HepG2 (cell line): ENCODE data around the gene TMEM38A. TPM values are rescaled to one million over a fixed set of nuclear protein-coding genes. Genes with fewer than 3 reads are reported as not detected.

ENCODE experiments used
- ATAC-seq: fragments of 200-7000 bp; cut with Tn5 transposase; 3 replicates; pipeline ENCODE4 v1.9.1; 2020; ENCODE audit warnings: mild to moderate bottlenecking, moderate library complexity
- BruUV-seq: library from RNA; stranded (reverse); fragments of 400-500 nt; replicated peaks from 2 replicates; lab custom pipeline; 2021; lab: Mats Ljungman, UMichigan
- CTCF ChIA-PET: fragments of 300-600 bp; formaldehyde crosslinking; extraction: SDS; loops from one replicate; lab custom pipeline; 2021; ENCODE audit warnings: low total read pairs, inconsistent platforms, low intra/inter-chr PET ratio; lab: Yijun Ruan, JAX
- POLR2A ChIA-PET: fragments of 350-600 bp; sonication (Branson Sonifier 250); formaldehyde crosslinking; loops from one replicate; lab custom pipeline; 2020; ENCODE audit warnings: antibody characterized with exemption, inconsistent platforms; lab: Yijun Ruan, JAX
- DNase-seq: peaks from one replicate; pipeline ENCODE4 v3.0.0-alpha.2; 2015; ENCODE audit warnings: low spot score
- FAIRE-seq: peaks from 3 replicates; lab custom pipeline; 2011; peaks lifted over from hg19 to GRCh38; lab: Jason Lieb, UNC
- H2AFZ ChIP-seq: one replicate; pipeline ENCODE4 v1.6.1; 2011; ENCODE audit warnings: low read length, inconsistent platforms
- H3K27ac ChIP-seq: fragments of 300-600 bp; 3 replicates; pipeline ENCODE4 v1.8.0; 2011; ENCODE audit warnings: mixed run types, mild to moderate bottlenecking, mixed read lengths, low read length, inconsistent platforms; ENCODE audit not compliant: insufficient read depth; ENCODE audit errors: extremely low read length
- H3K27me3 ChIP-seq, 2 experiments: fragments of 200-600 bp in 1 of 2; 2 replicates in 1 of 2; 3 replicates in 1 of 2; pipeline versions ENCODE4 v1.6.0 to v1.8.0; 2011; ENCODE audit warnings: low read length in 2 of 2, mild to moderate bottlenecking in 2 of 2, moderate library complexity in 2 of 2, inconsistent platforms in 1 of 2; ENCODE audit not compliant: insufficient read depth in 2 of 2, control insufficient read depth in 1 of 2
- H3K36me3 ChIP-seq, 2 experiments: fragments of 200-600 bp in 1 of 2; replicated peaks in 1 of 2; 2 replicates in 1 of 2; 3 replicates in 1 of 2; pipeline versions ENCODE4 v1.5.1 to v1.8.0; 2011; ENCODE audit warnings: low read length in 2 of 2, inconsistent platforms in 1 of 2; ENCODE audit not compliant: insufficient read depth in 2 of 2, control insufficient read depth in 1 of 2
- H3K4me1 ChIP-seq: 2 replicates; pipeline ENCODE4 v1.5.1; 2012; ENCODE audit warnings: low read length, inconsistent platforms; ENCODE audit not compliant: insufficient read depth
- H3K4me2 ChIP-seq: 2 replicates; pipeline ENCODE4 v1.6.0; 2011; ENCODE audit warnings: low read depth, low read length, inconsistent platforms
- H3K4me3 ChIP-seq, 3 experiments: fragments of 200-600 bp in 1 of 3; sonication (generic), shearing (Covaris generic) in 1 of 3; replicated peaks in 1 of 3; 2 replicates each; pipeline ENCODE4 v1.5.1; 2011 to 2016; ENCODE audit warnings: low read length in 3 of 3, inconsistent platforms in 2 of 3, low read depth in 2 of 3, mild to moderate bottlenecking in 2 of 3, control low read depth in 1 of 3, mixed read lengths in 1 of 3; ENCODE audit not compliant: insufficient read depth in 1 of 3
- H3K79me2 ChIP-seq: one replicate; pipeline ENCODE4 v1.6.1; 2011; ENCODE audit warnings: low read length, inconsistent platforms; ENCODE audit not compliant: insufficient read depth
- H3K9ac ChIP-seq: 2 replicates; pipeline ENCODE4 v1.6.0; 2011; ENCODE audit warnings: mild to moderate bottlenecking, low read depth, low read length, inconsistent platforms; ENCODE audit not compliant: insufficient read depth
- H3K9me3 ChIP-seq: 2 replicates; pipeline ENCODE4 v1.5.1; 2012; ENCODE audit warnings: mild to moderate bottlenecking, low read length
- H4K20me1 ChIP-seq: 2 replicates; pipeline ENCODE4 v1.6.0; 2011; ENCODE audit warnings: inconsistent platforms, mild to moderate bottlenecking, low read length, moderate library complexity; ENCODE audit not compliant: insufficient read depth
- CCDC6 ChIP-seq: sonication (generic); formaldehyde crosslinking; IDR thresholded peaks from 2 replicates; pipeline ENCODE4 v1.8.1; 2022; ENCODE audit warnings: mild to moderate bottlenecking, missing genetic modification reagents, moderate library complexity
- GZF1 ChIP-seq: sonication (generic); formaldehyde crosslinking; IDR thresholded peaks from 2 replicates; pipeline ENCODE4 v1.5.1; 2020; ENCODE audit warnings: mild to moderate bottlenecking, missing genetic modification reagents
- MAFF ChIP-seq: IDR thresholded peaks from 2 replicates; pipeline ENCODE4 v1.6.1; 2011; ENCODE audit warnings: low read depth, low read length, improper control_type of control experiment
- MAFK ChIP-seq, 2 experiments: IDR thresholded peaks in 1 of 2; conservative IDR thresholded peaks in 1 of 2; 2 replicates each; pipeline ENCODE4 v1.6.1; 2011; ENCODE audit warnings: improper control_type of control experiment in 2 of 2, low read length in 2 of 2
- SIX4 ChIP-seq: sonication (generic); formaldehyde crosslinking; IDR thresholded peaks from 2 replicates; pipeline ENCODE4 v1.4.0; 2020; ENCODE audit warnings: missing genetic modification reagents
- TOE1 ChIP-seq: sonication (generic); formaldehyde crosslinking; IDR thresholded peaks from 2 replicates; pipeline ENCODE4 v1.4.0; 2020; ENCODE audit warnings: mild to moderate bottlenecking, missing genetic modification reagents
- ZNF280D ChIP-seq: sonication (generic); formaldehyde crosslinking; IDR thresholded peaks from 2 replicates; pipeline ENCODE4 v1.5.1; 2020; ENCODE audit warnings: mild to moderate bottlenecking, missing genetic modification reagents
- ZNF496 ChIP-seq: sonication (generic); formaldehyde crosslinking; IDR thresholded peaks from 2 replicates; pipeline ENCODE4 v1.8.1; 2023; ENCODE audit warnings: mild to moderate bottlenecking, moderate library complexity, missing genetic modification reagents; ENCODE audit not compliant: insufficient replicate concordance
- ZNF768 ChIP-seq: sonication (generic); formaldehyde crosslinking; IDR thresholded peaks from 2 replicates; pipeline ENCODE4 v1.4.0; 2020; ENCODE audit warnings: missing genetic modification reagents
- ZNF790 ChIP-seq: sonication (generic); formaldehyde crosslinking; IDR thresholded peaks from 2 replicates; pipeline ENCODE4 v1.8.0; 2022; ENCODE audit warnings: missing genetic modification reagents, mild to moderate bottlenecking, borderline replicate concordance
- WGBS: methylation state at CpG from one replicate; pipeline ENCODE4 v1.1.6; 2017; ENCODE audit warnings: low lambda C conversion rate; 5-methylcytosine and 5-hydroxymethylcytosine counted together
- in situ Hi-C: cut with HindIII; loops from 2 replicates; pipeline ENCODE4 v1.10.0; 2017; ENCODE audit warnings: low pct_unique_long_range_greater_than_20kb; ENCODE audit not compliant: extremely low pct_ligation_motif_present
- intact Hi-C: fragments of 100-400 bp; cut with micrococcal nuclease; formaldehyde crosslinking; loops from one replicate; pipeline ENCODE4 v1.10.0; 2022; ENCODE audit not compliant: unreplicated experiment
- polyA plus RNA-seq, 8 experiments: library from polyadenylated mRNA; depleted of rRNA in 3 of 8; stranded (reverse) in 7 of 8; unstranded in 1 of 8; fragments of >200 nt; fragmentation: Illumina TruSeq in 4 of 8; extraction: Trizol in 4 of 8; gene quantifications; 2 replicates each; pipeline versions ENCODE4 v1.2.1 to v1.2.3, GENCODE V29; 2011 to 2016; ENCODE audit warnings: low read depth in 4 of 8, missing spikeins in 1 of 8, mixed read lengths in 1 of 8; ENCODE audit not compliant: insufficient read depth in 1 of 8
- total RNA-seq, 5 experiments: library from RNA; depleted of rRNA; stranded (reverse); fragments of >200 nt; fragmentation: Illumina TruSeq; extraction: Trizol; gene quantifications; 2 replicates each; pipeline ENCODE4 v1.2.3, GENCODE V29; 2016; ENCODE audit warnings: low read depth in 1 of 5

Gene TMEM38A
- total and polyA plus RNA-seq, 2 of the 13 experiments (the other 11 are each of a cell fraction or from before 2014, with no cell fraction given), result 4.8 to 6.8 TPM

- no peak overlapping the region for H3K4me2 ChIP-seq
- no peaks in the 10 kb centered on the region for H3K27me3 ChIP-seq
- in situ Hi-C loops (no loop called here), intact Hi-C loops (no loop called here)
- WGBS, result 78% methylated on average over 3 of the region's 3 CpGs
- ATAC-seq (no peak), DNase-seq (no peak), FAIRE-seq (no peak)
- no peak overlapping the region for H2AFZ ChIP-seq
- no peak overlapping the region for H3K4me3 ChIP-seq
- ChIA-PET POLR2A (no interaction called here), CTCF (no interaction called here)
- no peak overlapping the region for H3K9ac ChIP-seq
- H3K27ac ChIP-seq, result no peak overlapping the region
- H4K20me1 ChIP-seq, result peaks cover 12% of the 10 kb centered on the region
- no TSS peak for BruUV-seq
- peaks cover 100% of the 10 kb centered on the region for H3K79me2 ChIP-seq
- TF ChIP-seq MAFF, result 0 out of 2 replicates have a peak, but pooled peaks have one; percentile 26
- TF ChIP-seq MAFK (conservative IDR thresholded peaks at IDR 0.05 in 1 of 2, IDR thresholded peaks at IDR 0.05 in 1 of 2; ENCODE audit: low read length in 2 of 2), result peak; percentile 50 to 70; a peak in 3 of 4 replicates
- TF ChIP-seq GZF1 (CRISPR knock-in tag), result no peak
- peaks cover 4 to 25% of the 10 kb centered on the region in 2 experiments; a peak in 3 of 5 replicates for H3K36me3 ChIP-seq
- no peaks in the 10 kb centered on the region for H3K9me3 ChIP-seq
- peaks cover 30% of the 10 kb centered on the region for H3K4me1 ChIP-seq
Measured at GRCh38 chr19:16620584-16620983, 40.4 kb upstream of the TMEM38A start.

GRCh38 chr19:16621165-16621800, 39.7 kb upstream of the TMEM38A start:
- H3K27me3 ChIP-seq, result no peaks in the 10 kb centered on the region
- no peak overlapping the region for H3K27ac ChIP-seq
- H4K20me1 ChIP-seq, result peaks cover 14% of the 10 kb centered on the region
- ChIA-PET CTCF (no interaction called here), POLR2A (no interaction called here)
- BruUV-seq, result no TSS peak
- H3K4me3 ChIP-seq, result no peak overlapping the region
- no peak overlapping the region for H3K9ac ChIP-seq
- ATAC-seq (no peak), FAIRE-seq (no peak), DNase-seq (no peak)
- no peaks in the 10 kb centered on the region for H3K9me3 ChIP-seq
- H3K79me2 ChIP-seq, result peaks cover 100% of the 10 kb centered on the region
- H3K4me2 ChIP-seq, result no peak overlapping the region
- no peak for TF ChIP-seq ZNF790 (CRISPR knock-in tag)
- no peak for TF ChIP-seq CCDC6 (CRISPR knock-in tag)
- TF ChIP-seq ZNF496, result no peak
- no peak for TF ChIP-seq TOE1 (CRISPR knock-in tag)
- 0 out of 2 replicates have a peak, but pooled peaks have one; percentile 40 for TF ChIP-seq ZNF768
- no peak for TF ChIP-seq SIX4 (CRISPR knock-in tag)
- TF ChIP-seq ZNF280D, result no peak
- intact Hi-C loops, result no loop called here
- 100% methylated on average over 3 of the region's 7 CpGs for WGBS
- peaks cover 37% of the 10 kb centered on the region for H3K4me1 ChIP-seq
- in situ Hi-C loops, result no loop called here
- H2AFZ ChIP-seq, result no peak overlapping the region
- H3K36me3 ChIP-seq, result peaks cover 4 to 25% of the 10 kb centered on the region in 2 experiments; a peak in 3 of 5 replicates
